GDM1 (cell line): ENCODE measurements around the gene ZNRF2.
"Not testable (repeated sequence)": the region's sequence is repeated elsewhere in the genome, so short reads cannot be mapped to it uniquely, and the experiment has no call there.

ENCODE experiments used
- DNase-seq: peaks from one replicate; lab custom pipeline; 2025; lab: John Stamatoyannopoulos, UW

The ZNRF2 gene

DNA sequence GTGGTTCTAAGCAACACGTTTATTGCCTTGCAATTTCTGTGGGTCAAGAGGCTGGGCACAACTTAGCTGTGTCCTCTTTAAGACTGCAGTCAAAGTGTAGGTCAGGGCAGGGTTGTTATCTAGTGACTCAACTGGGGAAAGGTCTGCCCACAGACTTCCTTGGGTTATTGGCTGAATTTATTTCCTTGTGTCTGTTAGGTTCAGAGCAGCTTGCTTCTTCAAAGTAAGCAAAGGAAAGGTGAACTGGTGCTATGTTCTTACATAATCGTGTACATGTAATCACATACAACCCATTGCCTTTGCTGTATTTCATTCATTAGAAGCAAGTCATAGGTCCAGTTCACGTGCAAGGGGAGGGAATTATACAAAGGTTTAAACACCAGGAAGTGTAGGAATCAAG, 5.9 kb downstream of the ZNRF2 start:
- DNase-seq: peak; percentile 18

DNA sequence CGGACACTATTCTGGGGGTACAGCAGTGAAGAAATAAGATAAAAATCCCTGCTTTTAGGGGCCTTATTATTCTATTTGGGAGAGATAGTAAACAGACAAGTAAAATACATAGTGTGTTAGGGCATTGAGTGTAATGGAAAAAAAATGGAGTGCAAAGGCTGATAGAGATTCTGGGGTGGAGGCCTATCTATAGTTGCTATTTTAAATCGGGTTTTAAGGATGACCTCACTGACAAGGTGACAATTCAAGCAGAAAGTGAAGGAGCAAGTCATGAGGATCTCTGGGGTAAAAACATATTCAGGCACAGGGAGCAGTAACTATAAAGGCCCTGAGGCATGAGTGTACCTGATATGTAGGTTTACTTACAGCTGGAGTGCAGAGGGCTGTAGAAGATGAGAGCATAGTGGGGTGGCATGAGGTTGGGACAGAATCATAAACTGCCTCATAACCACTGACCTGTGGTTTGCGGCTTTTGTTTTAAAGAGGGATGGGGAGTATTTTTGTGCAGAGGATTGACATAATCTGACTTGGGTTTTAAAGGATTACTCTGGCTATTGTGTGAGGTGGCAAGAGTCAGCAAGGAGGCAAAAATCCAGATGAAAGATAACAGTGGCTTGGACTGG, 8.1 kb downstream of the ZNRF2 start:
- DNase-seq: not testable (repeated sequence)

DNA sequence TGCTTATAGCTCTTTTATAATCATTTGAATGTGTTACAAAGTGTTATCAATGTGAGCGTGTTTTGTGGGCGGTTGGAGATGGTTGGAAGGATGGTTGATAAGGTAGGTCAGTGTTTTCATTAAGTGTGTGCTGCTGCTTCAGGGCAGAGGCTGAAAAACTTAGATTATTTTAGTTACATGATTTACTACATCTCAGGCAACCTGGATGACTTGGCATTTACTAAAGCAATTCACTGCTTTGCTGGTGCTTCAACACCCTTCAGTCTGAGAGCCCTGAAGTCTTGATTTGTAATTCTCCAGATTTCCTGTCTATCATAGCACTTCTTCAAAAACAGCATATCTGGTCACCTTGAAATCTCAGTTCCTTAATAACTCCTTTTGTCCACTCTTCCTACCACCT, 11.9 kb downstream of the ZNRF2 start:
- DNase-seq: not testable (repeated sequence)

DNA sequence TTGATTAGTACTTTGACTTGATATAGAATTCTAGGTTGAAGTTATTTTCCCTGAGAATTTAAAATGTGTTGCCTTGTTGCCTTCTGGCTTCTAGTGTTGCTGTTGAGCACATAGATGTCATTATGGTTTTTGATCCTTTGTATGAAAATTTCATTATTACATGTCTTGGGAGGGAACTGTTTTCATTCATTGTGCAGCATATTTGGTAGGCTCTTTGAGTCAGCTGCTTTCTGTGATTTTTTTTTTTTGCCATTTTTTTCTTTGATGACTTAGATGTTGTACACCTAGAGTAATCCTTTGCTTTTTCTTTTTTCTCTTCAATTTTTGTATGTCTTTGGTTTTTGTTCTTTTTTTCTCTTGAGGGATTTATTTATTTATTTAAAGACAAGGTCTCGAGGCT, 13.1 kb downstream of the ZNRF2 start:
- DNase-seq: not testable (repeated sequence)

DNA sequence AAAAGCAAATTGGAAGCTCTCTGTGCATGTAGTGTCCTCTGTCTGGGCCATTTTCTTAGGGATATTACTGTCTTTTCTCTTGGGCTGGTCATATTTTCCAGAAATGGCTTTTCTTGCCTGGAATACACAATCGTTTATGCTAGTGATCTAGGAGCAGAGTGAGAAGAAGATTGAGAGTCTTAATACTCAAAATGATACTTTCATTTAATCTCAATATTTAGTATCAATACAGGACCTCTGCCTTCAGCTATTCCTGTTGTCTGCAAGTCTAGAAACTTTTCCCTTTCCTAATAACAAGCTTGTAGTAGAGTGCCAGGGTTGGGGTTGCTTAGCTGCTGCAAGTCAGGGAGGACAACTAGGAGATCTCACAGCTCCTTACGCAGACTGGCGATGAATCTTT, 14.0 kb downstream of the ZNRF2 start:
- not testable (repeated sequence) for DNase-seq

DNA sequence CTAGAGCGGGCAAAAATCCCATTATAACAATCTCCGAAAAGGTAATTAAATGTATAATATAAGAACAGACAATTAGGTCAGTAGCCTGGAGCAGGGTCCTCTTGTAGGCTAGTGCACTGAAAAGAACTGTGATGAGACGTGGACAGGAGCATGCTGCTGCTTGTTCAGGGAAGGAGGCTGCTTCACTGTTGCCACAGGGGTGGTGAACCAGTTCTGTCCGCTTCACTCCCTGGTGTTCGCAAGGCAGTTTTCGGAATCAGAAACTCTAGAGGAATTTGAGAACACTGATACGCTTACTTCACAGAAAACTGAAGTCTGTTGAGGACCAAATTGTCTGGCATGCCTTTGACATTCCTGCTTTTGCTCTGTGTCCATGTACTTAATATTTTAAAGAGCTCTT, 17.4 kb downstream of the ZNRF2 start:
- no peak for DNase-seq

DNA sequence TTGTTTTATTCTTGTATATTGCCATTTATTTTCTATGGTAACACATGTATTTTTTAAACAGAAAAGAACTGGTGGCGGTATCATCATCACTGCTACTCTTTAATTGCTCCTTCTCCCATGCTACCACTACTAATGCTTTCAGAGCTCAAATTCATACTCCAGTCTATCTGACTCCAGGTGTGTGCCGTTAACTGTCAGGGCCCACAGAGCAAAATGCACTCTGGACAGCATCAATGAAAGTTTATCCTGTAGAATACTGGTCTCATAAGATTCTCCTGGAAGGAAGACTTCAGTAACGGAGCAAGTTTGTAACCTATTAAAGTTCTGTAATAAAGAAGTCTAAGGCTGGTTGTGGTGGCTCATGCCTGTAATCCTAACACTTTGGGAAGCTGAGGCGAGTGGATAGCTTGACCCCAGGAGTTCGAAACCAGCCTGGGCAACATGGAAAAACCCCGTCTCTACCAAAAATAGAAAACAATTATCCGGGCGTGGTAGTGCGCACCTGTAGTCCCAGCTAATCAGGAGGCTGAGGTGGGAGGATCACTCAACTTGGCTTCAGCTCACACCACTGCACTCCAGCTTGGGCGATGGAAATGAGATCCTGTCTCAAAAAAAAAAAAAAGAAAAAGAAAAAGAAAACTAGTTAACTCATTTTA, 18.4 kb downstream of the ZNRF2 start:
- no peak for DNase-seq

DNA sequence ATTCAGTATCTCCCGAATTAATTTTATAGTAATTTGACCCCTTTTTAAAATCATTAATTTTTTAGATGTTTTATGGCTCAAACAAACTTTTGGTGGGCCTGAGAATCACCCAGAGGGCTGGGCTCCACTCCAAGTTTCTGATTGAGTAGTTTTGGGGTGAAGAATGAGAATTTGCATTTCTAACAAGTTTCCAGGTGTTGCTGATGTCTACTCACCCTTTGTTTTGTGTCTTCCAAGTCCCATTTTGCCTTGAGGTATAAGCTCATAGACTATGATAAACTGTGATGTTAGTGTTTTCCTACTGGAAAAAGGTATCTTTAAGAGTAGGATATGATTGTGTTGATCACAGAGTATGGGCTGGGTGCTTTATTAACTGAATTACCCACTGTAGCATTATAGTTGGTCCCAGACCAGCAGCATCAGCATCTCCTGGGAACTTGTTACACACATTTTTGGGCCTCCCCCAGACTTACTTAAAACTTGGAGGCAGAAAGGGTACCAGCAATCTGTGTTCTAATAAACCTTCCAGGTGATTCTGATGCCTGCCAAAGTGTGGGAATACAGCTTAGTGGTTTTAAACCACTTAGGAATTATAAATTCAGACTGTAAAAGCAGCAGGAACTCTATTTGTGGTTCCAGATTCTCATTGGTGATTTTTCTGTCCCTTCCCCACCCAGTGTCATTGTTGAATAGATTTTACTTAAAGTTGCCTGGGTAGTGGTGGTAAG, 19.1 kb downstream of the ZNRF2 start:
- DNase-seq: no peak

DNA sequence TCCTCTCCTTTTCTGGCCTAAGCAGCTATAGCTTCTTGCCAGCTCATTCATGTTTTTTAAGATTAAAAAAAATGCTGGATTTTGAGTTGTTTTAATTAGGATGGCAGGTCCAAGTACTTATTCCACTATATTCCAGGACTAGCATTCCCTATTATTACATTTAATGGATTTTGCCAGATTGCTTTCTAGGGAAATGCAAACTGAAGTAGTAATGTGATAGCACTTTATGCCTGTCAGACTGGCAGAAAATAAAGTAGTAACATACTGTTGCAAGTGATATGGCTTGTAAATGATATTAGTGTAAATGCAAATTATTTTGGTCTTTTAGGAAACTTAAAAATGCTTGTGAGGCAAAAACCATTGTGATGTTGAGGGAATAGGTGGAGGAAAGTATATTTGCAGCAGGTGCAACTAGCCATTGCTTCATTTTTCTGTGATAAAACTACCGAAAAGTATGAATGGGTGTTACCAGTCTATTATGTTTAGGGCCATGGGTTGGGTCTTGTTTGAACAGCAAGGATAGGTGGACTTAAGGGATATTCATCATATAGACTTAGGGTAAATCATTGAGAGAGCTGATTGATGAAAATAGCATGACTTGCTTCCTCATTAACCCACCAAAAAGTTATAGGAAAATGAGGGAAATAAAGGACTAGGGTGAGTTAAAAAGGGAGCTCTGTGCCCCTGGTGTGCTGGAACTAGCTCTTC, 19.9 kb downstream of the ZNRF2 start:
- no peak for DNase-seq

DNA sequence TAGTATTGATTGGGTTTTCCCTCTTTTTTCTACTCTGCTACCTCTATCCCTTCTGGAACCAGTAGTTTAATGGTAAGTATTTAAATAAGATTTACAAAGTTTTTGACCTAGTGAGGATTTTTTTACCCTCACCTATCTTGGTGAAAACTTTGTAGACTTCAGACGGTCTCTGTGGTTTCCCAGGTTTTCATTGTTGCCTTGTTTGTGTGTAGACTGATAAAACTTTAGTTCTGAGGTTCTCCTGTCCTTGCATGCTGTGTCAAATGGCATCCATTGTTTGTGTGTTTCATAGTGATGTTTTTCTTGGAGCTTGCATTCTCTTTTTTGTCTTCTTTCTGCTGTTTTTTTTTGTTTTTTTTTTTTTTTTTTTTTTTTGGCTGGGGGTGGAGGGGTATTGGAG, 22.6 kb downstream of the ZNRF2 start:
- no peak for DNase-seq

DNA sequence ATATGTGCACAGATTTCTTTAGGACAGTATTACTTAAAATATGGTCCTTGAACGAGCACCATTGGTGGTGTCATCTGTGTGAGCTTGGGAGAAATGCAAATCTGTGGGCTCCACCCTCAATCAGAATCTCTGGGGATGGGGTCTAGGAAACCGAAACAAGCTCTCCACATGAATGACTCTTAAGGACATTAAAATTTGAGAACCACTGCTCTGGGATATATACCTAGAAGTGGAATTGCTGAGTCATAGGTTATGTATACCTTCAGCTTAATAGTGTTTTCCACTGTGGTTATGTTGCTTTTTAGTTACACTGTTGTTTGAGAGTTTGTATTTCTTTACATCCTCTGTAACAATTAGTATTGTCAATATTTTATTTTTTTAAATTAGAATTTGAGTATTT, 24.0 kb downstream of the ZNRF2 start:
- no peak for DNase-seq

DNA sequence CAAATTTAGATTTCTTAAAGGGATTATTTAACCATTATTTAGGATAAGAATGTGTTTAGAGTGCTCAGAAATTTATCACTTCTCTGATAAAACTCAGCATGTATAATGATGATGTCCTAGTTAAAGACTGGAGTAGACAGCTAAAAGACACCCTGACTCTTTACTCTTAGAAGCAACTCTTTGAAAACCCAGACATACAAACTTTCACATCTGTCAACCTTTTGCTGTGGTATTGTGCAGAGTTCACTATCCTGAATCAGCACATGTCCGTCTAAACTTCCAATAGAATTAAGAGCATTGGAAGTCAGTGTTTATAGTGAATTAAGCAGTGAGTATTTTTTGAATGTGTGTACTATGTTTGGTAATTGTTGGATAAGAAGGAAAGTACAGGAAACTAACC, 24.9 kb downstream of the ZNRF2 start:
- DNase-seq: no peak

DNA sequence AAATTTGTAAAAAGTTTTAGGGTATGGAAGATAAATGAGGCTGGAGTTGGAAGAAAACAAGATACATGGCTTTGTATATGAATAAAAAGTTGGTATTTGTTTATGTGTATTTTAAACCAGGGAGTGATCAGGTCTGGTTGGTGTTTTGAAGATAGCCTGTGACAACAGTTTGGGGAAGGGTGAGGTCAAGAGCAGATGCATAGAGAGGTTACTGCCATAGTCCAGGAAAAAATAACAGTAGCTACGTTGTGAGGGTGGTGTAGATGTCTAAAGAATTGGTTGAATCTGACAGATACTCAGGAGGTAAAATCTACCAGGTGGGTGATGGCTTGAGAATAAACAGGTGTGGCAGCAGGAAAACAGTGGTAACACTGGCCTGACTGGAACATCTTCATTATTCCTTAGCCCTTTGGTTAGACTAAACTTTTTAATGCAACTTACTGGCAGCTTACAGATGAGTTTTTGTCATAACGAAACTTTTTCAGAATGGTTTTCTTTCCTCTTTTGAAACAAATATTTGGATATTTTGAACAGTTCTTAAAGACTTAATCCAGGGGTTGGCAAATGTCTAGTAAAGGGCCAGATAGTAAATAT, 25.5 kb downstream of the ZNRF2 start:
- no peak for DNase-seq

DNA sequence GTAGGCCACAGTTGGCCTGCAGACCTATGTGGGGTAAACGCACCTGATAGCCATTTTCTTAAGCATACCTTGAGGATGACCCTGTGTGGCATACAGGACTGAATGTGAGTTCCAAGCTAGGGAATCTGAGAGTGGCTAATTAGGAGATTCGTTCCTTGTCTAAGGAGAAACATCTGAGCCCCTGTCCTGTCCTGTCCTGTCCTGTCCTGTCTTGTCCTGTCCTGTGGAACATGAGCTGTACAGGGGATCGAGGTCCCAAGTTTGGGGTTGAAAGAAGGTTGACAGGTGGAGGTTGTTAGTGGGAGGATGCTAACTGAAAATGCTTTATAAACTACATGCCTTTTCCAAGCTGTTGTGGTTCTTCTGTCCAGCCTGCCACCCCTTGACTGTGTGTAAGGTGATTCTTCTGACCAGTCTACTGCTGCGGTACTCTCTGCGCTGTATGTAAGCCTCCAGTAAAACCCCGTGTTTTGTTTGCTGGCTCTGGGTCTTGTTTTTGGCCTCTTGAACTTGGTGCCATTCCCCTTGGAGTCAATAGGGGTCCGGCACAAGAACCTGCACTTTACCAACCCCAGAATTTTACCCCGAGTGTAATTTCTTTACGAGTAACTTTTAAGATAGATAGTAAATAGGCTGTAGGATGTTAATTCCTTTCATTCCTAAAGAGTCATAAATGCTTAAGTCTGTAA, 26.4 kb downstream of the ZNRF2 start:
- no peak for DNase-seq

DNA sequence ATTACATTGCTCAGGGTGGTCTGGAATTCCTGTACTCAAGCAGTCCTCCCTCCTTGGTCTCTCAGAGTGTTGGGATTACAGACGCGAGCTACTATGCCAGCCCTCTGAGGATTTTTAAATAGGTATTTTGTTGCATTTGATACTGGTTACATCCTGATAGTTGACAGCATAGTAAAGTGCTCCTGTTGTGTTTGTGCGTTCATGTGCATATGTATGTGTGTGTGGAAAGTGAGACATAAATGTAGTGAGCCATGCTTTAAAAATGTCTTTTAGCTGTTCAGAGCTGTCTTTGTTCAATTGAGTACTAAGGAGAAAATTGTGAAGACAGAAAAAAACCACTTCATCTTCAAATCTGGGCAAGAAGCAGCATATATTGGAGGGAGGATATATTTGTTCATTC, 27.8 kb downstream of the ZNRF2 start:
- DNase-seq: no peak

DNA sequence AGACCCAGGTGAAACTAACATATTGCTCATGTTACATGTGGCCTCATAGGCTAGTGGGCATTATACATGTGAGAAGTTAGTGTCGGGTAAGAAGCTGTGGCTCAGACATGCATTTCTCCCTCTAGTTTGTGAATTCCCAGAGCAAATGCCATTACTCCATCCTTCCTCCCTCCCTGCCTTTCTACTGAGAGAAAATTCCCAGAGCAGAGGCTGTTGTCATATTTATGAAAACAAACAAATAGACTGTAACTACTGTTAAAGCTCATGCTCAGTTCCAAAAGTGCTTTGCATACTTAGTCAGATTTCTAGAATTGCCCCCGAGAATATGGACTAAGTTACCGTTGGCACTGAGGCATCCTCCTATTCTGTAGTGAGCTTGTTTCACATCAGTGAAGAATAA, 29.0 kb downstream of the ZNRF2 start:
- DNase-seq: no peak

DNA sequence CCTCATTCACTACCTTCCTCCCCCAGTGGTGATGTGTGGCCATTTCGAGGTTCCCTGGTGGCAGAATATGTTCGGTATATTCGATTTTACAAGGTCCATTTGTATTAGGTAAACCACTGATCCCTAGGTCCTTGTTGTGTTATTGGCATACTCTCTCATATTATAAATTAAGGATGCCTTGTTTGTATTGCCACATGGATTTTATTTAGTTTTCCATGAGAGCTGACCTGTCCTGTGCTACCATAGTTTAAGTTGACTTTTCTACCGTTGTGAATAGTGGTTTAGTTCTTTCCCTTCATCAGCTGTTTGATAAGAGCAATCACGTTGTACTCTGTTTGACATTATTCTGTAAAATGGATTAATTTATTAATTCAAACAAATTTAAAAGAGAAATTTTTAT, 29.4 kb downstream of the ZNRF2 start:
- no peak for DNase-seq

DNA sequence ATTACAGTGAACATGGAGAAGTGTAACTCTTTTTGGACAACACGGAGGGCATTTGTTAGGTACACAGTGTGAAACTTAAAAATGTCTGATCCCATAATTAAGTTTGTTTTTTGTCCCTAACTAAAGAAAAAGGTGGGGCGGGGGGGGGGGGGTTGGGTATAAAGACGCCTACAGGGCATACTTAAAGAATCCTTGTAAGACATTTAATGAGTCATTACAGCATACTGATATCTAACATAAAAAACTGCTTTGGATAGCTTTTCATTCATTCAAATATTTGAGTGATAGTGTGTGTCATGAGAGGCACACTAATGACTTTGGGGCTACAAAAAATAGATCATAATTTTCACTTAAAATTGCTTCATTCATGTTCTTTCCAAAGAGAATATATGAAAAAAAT, 31.2 kb downstream of the ZNRF2 start:
- no peak for DNase-seq

DNA sequence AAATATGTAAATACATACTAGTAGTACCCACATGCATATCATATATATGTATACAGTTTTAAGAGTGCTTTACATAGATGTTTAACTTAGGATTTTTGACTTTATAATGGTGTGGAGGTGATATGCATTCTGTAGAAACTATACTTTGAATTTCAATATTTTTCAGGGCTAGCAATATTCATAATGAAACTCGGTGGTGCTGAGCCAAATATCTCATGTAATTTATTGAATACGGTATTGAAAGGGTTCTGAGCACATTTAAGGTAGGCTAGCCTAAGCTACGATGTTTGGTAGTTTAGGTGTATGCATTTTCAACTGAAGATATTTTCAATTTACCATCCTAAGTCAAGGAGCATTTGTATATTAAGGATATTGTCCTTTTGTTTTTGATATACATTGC, 36.0 kb downstream of the ZNRF2 start:
- DNase-seq: no peak

DNA sequence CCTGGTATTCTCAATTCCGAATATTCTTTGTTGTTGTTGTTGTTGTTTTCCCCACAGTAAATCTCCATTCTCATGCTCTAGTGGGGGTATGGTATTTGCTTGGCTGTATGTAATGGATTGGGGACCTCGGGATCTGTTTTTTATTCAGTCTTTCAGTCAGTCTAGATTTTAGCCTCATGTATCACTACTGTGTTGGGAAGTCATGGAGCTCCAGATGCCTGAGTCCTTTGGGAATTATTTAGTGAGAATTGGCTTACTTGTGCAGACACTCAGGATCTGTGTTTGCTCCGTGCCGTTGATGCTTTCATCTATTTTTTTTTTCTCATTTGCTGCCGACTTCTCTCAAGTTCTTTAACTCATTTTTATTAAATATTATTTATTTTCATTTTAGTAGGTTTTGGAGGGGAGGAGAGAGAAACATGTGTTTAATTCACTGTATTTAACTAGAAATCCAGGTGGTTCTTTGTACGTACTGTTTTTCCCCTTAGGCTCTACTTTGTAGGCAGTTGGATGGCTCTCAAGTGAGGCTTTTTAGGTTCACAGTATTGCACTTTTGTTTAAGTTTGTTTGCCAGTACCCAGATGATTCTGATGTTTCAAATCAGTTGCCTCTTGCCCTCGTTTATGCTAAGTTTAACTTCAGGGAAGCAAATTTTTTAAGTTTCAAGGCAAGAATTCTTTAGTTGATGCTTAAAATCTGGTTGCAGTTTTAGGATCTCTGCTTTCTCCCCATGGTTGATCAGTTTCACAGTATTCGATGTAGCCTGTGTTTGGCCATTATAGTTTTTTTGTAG, 36.9 kb downstream of the ZNRF2 start:
- DNase-seq: no peak

DNA sequence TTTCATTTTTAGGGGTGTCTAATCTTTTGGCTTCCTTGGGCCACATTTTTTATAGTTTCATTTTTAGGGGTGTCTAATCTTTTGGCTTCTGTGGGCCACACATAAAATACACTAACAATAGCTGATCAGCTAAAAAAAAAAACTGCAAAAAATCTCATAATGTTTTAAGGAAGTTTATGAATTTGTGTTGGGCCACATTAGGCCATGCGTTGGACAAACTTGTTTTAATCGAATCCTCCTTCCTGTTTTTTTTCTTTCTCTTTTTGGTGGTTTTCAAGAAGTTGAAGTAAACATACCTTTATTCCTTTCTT, 37.4 kb downstream of the ZNRF2 start:
- no peak for DNase-seq
